Activated T-cell treated with anti-CD3 and anti-CD28 coated beads for 4 hours (primary cell): ENCODE data around the gene STXBP6.

Experiments
- DNase-seq: peaks from one replicate; pipeline ENCODE4 v3.0.0-alpha.2; 2020

The STXBP6 gene

DNA sequence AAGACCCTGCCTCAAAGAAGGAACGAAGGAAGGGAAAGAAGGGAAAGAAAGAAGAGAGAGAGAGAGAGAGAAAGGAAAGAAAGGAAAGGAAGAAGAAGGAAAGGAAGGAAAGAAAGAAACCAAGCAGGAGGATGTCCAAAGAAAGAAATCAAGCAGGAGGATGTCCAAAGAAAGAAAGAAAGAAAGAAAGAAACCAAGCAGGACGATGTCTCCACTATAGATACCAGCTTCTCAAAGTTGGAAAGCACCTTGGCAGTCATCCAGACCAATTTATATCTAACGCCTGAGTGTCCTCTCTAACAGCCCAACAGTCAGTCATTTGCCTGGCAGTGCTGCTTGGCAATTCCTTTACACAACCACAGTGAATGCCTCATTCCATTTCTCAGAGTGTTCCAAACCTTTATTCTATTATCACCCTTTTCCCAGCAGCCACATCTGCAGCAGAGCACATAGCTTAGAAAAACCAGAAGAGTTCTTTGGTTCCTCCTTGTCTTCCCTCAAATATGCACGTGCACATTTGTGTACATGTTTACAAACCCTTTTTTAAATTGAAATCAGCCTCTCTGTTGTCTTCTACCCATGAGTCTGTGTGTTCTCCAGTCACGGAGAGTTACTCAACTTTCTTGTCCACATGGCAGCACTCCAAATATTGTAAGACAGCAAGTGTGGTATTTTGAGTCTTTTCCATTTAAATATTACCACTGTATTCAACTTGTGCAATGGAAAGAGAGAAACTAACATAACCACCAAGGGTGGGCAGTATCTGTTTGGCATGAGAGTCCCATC lies 138.4 kb downstream of the STXBP6 start:
- DNase-seq, result no peak

DNA sequence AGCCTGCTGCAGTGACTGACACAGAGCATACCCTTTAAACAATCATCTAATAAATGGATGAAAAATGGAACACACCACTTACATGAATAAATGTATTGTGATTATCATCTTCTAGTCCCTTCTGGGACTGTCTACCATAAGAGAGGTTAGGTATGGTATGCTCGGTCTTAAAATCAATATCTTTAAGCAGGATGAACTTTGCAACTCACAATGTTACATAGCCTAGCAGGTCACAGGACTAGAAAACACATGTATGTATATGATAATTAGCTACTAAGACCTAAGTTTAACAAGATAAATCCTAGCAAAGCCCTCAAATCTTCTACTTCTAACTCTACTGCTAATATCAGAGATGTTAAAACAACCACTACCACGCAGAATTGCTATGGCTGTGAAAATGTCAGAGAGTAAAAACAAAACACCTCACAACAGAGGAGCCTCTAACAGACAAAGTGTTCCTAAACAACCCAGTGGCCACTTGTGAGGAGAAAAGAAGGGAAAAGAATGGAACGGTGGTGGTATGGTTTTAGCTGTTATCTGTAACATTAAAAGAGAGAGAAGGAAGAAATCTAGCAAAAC lies 139.4 kb downstream of the STXBP6 start:
- DNase-seq, result no peak

DNA sequence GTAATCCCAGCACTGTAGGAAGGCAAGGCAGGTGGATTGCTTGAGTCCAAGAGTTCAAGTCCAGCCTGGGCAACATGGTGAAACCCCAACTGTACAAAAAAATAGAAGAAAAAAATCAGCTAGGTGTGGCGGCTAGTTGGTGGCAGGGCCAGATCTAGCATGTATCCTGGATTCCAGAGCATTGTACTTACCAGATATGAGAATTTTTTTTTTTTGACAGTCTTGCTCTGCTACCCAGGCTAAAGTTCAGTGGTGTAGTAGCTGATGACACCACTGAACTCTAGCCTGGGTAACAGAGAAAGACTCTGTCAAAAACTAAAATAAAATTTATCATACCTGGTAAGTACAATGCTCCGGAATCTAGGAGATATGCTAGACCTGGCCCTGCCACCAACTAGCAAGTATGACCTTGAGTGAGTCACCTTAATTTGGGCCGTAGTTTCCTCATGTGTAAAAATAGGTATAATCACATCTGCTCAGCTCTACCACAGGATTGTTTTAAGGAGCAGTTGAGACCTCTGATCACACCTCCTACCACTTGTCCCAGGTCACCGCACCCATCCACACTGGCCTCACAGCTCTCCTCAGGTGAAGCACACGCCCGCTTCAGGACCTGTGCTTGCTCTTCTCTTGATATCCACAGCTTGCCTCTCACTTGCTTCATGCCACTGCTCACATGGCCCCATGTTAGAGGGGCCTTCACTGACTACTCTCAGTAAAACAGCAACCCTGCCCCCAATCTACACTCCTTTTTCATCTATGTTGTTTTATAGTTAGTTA lies 140.2 kb downstream of the STXBP6 start:
- DNase-seq, result no peak

GRCh38 chr14:24908592-24909236 lies 141.2 kb downstream of the STXBP6 start:
- DNase-seq, result no peak

DNA sequence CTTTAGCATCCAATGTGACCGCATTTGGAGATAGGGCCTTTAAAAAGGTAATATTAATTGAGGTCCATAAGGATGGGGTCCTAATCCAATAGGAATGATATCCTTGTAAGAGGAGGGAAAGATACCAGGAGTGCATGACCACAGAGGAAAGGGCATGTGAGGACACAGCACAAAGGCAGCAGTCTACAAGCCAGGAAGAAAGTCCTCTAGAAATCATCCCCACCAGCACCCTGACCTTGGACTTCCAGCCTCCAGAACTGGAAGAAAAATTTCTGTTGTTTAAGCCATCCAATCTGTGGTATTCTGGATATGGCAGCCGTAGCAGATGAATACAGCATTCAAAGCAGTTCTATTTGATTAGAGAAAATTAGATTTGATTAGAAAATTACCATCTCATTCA lies 145.4 kb downstream of the STXBP6 start:
- DNase-seq, result no peak

DNA sequence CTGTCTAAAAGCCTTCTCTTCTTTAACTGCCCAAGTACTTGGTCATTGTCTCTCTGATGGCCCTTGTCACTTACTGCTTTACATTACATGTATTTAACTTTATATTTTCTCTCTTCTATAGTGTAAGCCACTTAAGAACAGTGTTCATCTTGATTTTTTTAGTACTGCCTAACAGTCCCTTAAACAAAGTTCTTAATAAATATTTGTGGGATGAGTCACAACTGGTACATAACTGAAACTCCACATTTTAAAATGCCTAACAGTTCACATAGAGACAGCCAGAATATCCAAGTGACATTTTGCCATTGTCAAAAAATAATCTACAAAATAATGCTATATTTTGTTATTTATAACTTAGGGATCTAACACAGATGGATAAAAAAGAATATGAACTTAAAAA lies 146.6 kb downstream of the STXBP6 start:
- DNase-seq, result no peak

GRCh38 chr14:24900269-24901100 lies 149.5 kb downstream of the STXBP6 start:
- DNase-seq, result no peak

DNA sequence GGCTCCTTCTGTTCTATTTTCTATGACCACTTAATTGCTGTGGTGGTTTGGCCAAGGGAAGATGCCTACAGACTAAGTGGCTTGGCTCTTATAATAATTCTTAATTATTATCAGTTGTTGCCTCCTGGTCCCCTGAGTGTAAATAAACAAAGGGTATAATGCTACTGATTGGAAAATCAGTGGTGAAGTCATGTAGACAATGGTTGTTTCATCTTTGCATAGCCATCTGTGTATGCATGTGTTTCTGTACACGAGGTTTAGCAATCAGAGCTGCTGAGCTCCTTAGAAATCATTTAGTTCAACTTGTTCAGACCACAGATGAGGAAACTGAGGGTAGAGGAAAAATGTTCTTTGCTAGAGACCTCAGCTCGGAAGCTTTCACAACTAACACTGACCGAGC lies 152.2 kb downstream of the STXBP6 start:
- no peak for DNase-seq

GRCh38 chr14:24895622-24896021 lies 154.3 kb downstream of the STXBP6 start:
- no peak for DNase-seq

DNA sequence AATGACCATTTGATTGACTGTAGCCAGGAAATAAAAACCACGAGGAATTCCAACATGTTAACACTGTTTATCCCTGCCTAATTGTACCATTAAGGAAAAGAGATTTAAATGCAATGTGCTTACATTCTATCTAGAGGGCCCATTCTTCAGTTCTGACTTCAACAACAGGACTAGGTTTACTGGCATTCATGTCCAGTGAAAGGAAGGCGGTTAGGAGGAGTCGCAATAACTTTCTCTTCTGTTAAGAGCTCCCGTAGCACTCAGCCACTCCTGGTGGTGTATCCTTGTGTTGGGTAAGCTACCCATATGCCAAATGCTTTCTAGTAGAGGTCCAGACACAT lies 154.7 kb downstream of the STXBP6 start:
- DNase-seq, result no peak

DNA sequence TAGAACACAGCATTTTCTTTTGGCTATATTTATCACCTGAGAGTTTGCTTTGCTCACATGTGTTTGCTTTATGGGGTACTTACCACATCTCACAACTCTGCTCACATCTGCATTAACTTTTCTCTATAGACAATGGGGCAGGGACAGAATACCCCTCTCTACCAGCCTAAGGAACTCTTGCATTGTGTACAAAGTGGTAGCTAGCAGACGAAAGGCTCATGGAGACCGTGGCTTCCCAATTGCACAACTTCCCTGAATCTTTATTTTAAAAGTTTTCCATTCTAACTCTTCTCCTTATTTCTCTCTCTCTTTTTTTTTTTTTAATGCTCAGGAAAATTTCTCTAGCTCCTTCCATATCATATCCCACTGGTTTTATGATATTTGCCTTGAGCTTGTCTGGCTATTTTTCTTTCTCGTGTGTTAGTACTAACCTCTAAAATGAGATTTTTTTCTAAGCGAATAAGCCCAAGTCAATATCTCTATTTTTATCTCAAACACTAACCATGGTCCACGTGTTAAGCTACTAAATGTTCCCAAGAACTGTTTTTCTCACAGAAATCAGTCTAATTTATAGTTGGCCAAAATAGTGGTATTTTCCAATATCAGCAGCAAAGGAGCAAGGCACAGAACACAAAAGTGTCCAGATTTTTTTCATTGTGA lies 155.2 kb downstream of the STXBP6 start:
- no peak for DNase-seq

DNA sequence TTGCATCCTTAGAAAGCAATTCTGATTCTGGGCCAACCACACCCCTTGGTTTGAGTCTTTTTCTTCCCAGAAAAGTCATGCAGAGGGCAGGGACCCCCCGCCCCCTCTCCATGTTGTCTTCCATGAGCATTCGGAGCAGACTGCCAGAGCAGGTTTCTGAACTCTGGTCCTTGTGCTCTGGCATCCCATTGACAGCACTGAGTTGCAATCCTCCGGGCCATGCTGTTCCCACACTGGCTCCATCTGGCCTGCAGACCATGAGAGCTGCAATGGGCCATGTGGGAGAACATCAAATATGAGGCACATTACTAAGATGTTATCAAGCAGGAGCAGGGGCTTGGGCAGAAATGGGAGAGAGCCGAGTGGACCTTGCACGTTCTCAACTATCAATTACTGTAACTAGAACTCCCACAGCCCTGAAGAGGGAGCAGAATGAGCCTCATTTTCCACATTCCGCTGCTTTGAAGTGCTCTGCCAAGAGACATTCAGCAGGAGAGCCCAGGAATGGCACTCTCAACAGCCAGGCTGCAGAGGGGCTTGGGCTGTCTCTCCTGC lies 157.4 kb downstream of the STXBP6 start:
- no peak for DNase-seq

GRCh38 chr14:24891987-24892496 lies 157.9 kb downstream of the STXBP6 start:
- no peak for DNase-seq

GRCh38 chr14:24890716-24891115 lies 159.2 kb downstream of the STXBP6 start:
- no peak for DNase-seq

DNA sequence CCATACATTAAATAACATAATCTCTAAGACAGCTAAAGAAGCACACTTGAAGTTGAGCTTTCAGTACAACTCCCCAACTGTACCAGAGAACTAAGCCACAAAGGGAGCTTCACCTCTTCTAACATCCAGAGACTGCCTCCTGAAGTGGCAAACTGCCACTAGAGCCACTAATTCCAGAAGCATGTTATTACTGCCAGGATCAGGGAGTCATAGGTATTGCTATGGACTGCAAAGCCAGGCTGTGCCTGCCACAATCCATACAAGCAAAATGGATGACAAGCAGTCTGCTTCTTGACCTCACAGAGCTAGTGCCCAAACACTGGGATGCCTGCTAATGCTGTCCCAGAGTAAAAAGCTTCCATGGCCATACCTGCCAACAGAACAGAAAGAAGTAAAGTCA lies 160.1 kb downstream of the STXBP6 start:
- DNase-seq, result no peak

DNA sequence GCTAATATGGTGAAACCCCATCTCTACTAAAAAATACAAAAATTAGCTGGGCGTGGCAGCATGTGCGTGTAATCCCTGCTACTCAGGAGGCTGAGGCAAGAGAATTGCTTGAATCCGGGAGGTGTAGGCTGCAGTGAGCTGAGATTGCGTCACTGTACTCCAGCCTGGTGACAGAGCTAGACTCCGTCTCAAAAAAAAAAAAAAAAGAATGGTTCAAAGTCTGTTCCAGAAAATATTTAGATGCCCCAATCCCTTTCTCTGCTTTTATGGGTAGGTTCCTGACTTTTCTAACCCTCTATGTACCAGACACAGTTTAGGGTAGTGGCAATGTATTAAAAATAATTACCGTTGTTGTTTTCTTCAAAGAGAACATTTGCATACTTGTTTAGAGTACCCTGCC lies 161.4 kb downstream of the STXBP6 start:
- no peak for DNase-seq

DNA sequence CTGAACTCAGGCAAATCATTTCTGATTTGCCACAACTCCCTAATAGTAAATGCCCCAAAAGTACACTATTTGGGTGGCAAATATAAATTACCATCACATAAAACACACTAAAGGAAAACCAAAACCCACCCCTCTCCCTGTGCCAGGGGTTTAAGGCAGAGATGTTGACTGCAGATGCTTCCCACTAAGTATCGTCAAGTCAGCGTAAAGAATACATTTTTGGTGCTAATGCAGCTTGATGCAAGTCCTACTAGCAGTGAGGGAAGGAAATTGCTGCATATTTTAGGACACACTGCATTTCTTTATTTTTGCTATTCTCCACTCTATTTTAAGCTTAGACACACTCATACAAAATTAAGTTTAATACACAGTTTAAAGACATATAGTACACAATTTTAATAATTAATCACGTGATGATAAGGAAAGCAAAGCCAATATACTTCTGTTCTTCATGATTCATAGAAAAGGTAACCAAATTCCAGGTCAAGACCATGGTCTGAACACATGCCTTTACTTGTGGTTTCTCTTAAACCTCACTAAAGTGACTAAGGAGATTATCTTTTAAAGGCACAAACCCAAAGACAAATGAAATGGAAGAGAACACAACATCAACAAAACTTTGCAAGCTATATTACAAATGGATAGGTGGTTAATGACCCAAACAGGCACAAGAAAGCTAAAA lies 162.2 kb downstream of the STXBP6 start:
- DNase-seq, result no peak

DNA sequence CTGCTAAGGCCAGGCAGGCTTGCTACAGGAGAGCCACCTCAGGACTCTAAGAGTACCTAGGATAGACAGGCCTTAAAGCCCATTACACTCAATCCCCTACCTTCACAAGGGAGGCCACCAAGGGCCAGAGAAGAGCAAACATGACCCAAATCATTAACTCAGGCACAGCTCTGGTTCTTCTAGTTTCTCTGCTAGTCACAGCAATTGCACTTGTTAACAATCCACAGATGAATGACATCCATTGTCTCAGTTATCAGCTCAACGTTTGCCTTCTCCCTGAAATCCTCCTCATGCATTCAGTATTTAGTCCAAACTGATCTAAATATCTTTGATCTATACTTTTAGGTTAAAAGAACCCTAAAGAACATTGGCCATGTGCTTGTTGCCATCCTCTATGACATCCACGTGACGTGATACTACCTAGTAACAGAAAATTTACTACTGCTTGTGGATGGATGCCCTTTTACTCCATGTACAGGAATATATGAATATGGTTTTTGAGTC lies 164.5 kb downstream of the STXBP6 start:
- no peak for DNase-seq

GRCh38 chr14:24883576-24883975 lies 166.4 kb downstream of the STXBP6 start:
- DNase-seq, result no peak

- no peak for DNase-seq
Measured at GRCh38 chr14:24881116-24881893, 168.6 kb downstream of the STXBP6 start.
